ENCODE data around the gene SIAH1.
"Not testable (repeated sequence)": the region's sequence is repeated elsewhere in the genome, so short reads cannot be mapped to it uniquely, and the experiment has no call there.

Gene SIAH1

DNA sequence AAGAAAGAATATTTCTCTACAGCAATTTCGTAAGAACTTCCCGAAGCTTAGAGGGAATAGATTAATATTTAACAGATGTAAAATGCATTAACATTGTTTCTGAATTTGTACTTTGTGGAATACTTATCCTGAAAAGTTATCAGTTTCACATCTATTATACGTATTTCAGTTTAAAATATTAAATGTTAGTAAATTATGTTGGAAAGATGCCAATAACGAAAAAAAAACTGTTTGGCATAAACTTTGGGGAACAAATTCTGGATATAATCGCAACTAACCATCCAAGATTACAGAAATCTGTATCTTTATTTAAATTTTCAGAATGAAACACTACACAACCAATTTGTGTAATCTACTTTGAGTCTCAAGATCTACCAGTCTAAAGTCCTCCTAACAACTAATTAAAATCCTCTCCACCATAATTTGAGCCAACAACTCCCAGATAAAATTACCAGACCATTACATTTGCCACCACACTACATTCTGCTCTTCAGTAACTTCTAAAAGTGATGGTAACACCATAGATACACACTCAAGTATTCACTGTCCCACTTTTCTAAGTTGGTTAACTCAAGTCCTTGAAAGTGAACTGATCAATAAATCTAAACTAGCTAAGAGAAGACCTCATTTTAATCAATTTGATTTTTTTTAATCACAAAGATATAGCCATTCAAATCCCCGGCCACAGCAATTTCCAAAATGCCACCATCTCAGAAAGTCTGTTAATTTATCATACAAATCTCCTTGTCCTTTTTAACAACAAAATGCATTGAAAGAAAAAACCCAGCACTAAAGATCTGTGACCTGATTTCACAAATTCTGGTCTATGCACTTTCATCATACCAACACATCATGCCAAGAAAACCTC, 2.0 kb downstream of the SIAH1 start:
- TF ChIP-seq EZH2 (IDR thresholded peaks at IDR 0.05): no peak
- no peak overlapping the region for H3K27ac ChIP-seq
- peak overlapping the region; percentile 85 for H3K4me3 ChIP-seq
- H3K9me3 ChIP-seq (ENCODE audit: low read depth, low read length): no peaks in the 10 kb centered on the region
- H3K36me3 ChIP-seq (ENCODE audit: insufficient read depth, low read length): no peaks in the 10 kb centered on the region
- no peak for DNase-seq (ENCODE audit: low read depth, low spot score)
- peak overlapping the region; percentile 77 for H3K9ac ChIP-seq (ENCODE audit: insufficient read length)

DNA sequence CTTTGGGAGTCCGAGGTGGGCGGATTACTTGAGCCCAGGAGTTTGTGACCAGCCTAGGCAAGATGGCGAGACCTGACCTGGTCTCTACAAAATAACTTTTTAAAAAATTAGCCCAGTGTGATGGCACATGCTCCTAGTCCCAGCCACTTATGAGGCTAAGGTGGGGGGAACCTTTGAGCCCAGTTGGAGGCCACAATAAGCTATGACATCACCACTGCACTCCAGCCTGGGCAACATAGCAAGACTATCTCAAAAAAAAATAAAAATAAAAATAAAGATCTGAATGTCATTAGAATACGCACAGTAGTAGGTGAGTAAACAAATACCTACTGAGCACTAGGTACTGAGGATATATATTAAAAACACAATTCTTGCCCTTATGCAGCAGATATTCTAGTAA, 3.1 kb downstream of the SIAH1 start:
- TF ChIP-seq POLR2AphosphoS5 (IDR thresholded peaks at IDR 0.05; ENCODE audit: borderline replicate concordance, low read depth, low read length) (no peak), EZH2 (IDR thresholded peaks at IDR 0.05) (no peak), FOXP2 (optimal IDR thresholded peaks at IDR 0.05; ENCODE audit: control extremely low read depth, extremely low read length, insufficient read depth) (no peak)
- Histone ChIP-seq H3K27ac (no peak overlapping the region), H3K36me3 (ENCODE audit: insufficient read depth, low read length) (no peaks in the 10 kb centered on the region), H3K4me3 (no peak overlapping the region), H3K9me3 (ENCODE audit: low read depth, low read length) (no peaks in the 10 kb centered on the region), H3K9ac (ENCODE audit: insufficient read length) (no peak overlapping the region)
- no peak for DNase-seq (ENCODE audit: low read depth, low spot score)

GRCh38 chr16:48381201-48381600, 4.0 kb downstream of the SIAH1 start:
- no peak for DNase-seq (ENCODE audit: low read depth, low spot score)
- no peak overlapping the region for H3K27ac ChIP-seq

GRCh38 chr16:48378836-48379235, 6.4 kb downstream of the SIAH1 start:
- no peak overlapping the region for H3K27ac ChIP-seq

More at GRCh38 chr16:48381201-48381600, 4.0 kb downstream of the SIAH1 start:
- TF ChIP-seq FOXP2 (optimal IDR thresholded peaks at IDR 0.05; ENCODE audit: control extremely low read depth, extremely low read length, insufficient read depth) (no peak), POLR2AphosphoS5 (IDR thresholded peaks at IDR 0.05; ENCODE audit: borderline replicate concordance, low read depth, low read length) (no peak), EZH2 (IDR thresholded peaks at IDR 0.05) (no peak)
- no peaks in the 10 kb centered on the region for H3K9me3 ChIP-seq (ENCODE audit: low read depth, low read length)
- H3K4me3 ChIP-seq: no peak overlapping the region
- no peaks in the 10 kb centered on the region for H3K36me3 ChIP-seq (ENCODE audit: insufficient read depth, low read length)
- H3K9ac ChIP-seq (ENCODE audit: insufficient read length): no peak overlapping the region

GRCh38 chr16:48378276-48378675, 6.9 kb downstream of the SIAH1 start:
- Histone ChIP-seq H3K36me3 (ENCODE audit: insufficient read depth, low read length) (no peaks in the 10 kb centered on the region), H3K9me3 (ENCODE audit: low read depth, low read length) (no peaks in the 10 kb centered on the region), H3K9ac (ENCODE audit: insufficient read length) (no peak overlapping the region), H3K4me3 (no peak overlapping the region), H3K27ac (no peak overlapping the region)
- no peak for DNase-seq (ENCODE audit: low read depth, low spot score)
- TF ChIP-seq FOXP2 (optimal IDR thresholded peaks at IDR 0.05; ENCODE audit: control extremely low read depth, extremely low read length, insufficient read depth): no peak
- TF ChIP-seq POLR2AphosphoS5 (IDR thresholded peaks at IDR 0.05; ENCODE audit: borderline replicate concordance, low read depth, low read length): no peak
- TF ChIP-seq EZH2 (IDR thresholded peaks at IDR 0.05): no peak

More at GRCh38 chr16:48378836-48379235, 6.4 kb downstream of the SIAH1 start:
- Histone ChIP-seq H3K9me3 (ENCODE audit: low read depth, low read length) (no peaks in the 10 kb centered on the region), H3K36me3 (ENCODE audit: insufficient read depth, low read length) (no peaks in the 10 kb centered on the region), H3K4me3 (no peak overlapping the region), H3K9ac (ENCODE audit: insufficient read length) (no peak overlapping the region)
- TF ChIP-seq FOXP2 (optimal IDR thresholded peaks at IDR 0.05; ENCODE audit: control extremely low read depth, extremely low read length, insufficient read depth) (no peak), POLR2AphosphoS5 (IDR thresholded peaks at IDR 0.05; ENCODE audit: borderline replicate concordance, low read depth, low read length) (no peak)
- no peak for DNase-seq (ENCODE audit: low read depth, low spot score)

- not testable (repeated sequence) for H3K9me3 ChIP-seq (ENCODE audit: low read depth, low read length); H3K36me3 ChIP-seq (ENCODE audit: insufficient read depth, low read length); H3K27ac ChIP-seq; DNase-seq (ENCODE audit: low read depth, low spot score); H3K4me3 ChIP-seq; H3K9ac ChIP-seq (ENCODE audit: insufficient read length)
Measured at GRCh38 chr16:48377301-48377700, 7.9 kb downstream of the SIAH1 start.

DNA sequence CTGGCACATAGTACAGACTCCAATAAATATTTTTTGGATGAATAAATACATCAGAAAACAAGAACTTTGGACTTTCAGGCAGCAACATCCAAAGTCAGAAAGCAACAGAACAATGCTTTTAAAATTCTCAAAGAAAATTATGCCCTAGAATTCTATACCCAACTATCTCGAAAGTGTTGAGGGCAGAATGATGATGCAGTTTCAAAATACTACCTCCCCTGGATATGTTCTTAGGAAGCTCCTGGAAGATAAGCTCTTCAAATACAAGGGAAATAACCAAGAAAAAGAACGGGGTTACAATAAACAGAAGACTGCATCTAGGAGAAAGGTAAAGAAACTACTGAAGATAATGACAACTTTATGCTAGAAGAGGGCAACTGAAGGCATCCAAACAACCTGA, 11.0 kb downstream of the SIAH1 start:
- Histone ChIP-seq H3K36me3 (ENCODE audit: insufficient read depth, low read length) (no peaks in the 10 kb centered on the region), H3K27ac (no peak overlapping the region), H3K9ac (ENCODE audit: insufficient read length) (no peak overlapping the region), H3K4me3 (no peak overlapping the region), H3K9me3 (ENCODE audit: low read depth, low read length) (no peaks in the 10 kb centered on the region)
- DNase-seq (ENCODE audit: low read depth, low spot score): no peak
- no peak for TF ChIP-seq POLR2AphosphoS5 (IDR thresholded peaks at IDR 0.05; ENCODE audit: borderline replicate concordance, low read depth, low read length)
- TF ChIP-seq EZH2 (IDR thresholded peaks at IDR 0.05): no peak
- no peak for TF ChIP-seq FOXP2 (optimal IDR thresholded peaks at IDR 0.05; ENCODE audit: control extremely low read depth, extremely low read length, insufficient read depth)

- no peak for DNase-seq (ENCODE audit: low read depth, low spot score)
- TF ChIP-seq FOXP2 (optimal IDR thresholded peaks at IDR 0.05; ENCODE audit: control extremely low read depth, extremely low read length, insufficient read depth) (no peak), EZH2 (IDR thresholded peaks at IDR 0.05) (no peak), POLR2AphosphoS5 (IDR thresholded peaks at IDR 0.05; ENCODE audit: borderline replicate concordance, low read depth, low read length) (no peak)
Measured at GRCh38 chr16:48373258-48374029, 11.8 kb downstream of the SIAH1 start.

More at GRCh38 chr16:48373258-48374029, 11.8 kb downstream of the SIAH1 start:
- no peak overlapping the region for H3K27ac ChIP-seq
- no peak overlapping the region for H3K9ac ChIP-seq (ENCODE audit: insufficient read length)
- H3K4me3 ChIP-seq: no peak overlapping the region
- no peaks in the 10 kb centered on the region for H3K36me3 ChIP-seq (ENCODE audit: insufficient read depth, low read length)
- no peaks in the 10 kb centered on the region for H3K9me3 ChIP-seq (ENCODE audit: low read depth, low read length)
